Measurements from ENCODE around the gene MT1G.
"Not testable (repeated sequence)": the region's sequence is repeated elsewhere in the genome, so short reads cannot be mapped to it uniquely, and the experiment has no call there.

The MT1G gene

GRCh38 chr16:56679078-56679730, 11.3 kb upstream of the MT1G start:
- no peak for TF ChIP-seq POLR2AphosphoS5 (IDR thresholded peaks at IDR 0.05; ENCODE audit: low read depth, low read length)
- no peak for TF ChIP-seq SPI1 (IDR thresholded peaks at IDR 0.05; ENCODE audit: low read depth, low read length)
- no peak for TF ChIP-seq PAX5 (IDR thresholded peaks at IDR 0.05; ENCODE audit: insufficient read depth, low read length, severe bottlenecking)
- TF ChIP-seq TAF1 (IDR thresholded peaks at IDR 0.05; ENCODE audit: low read depth, low read length), result no peak
- no peak for TF ChIP-seq POLR2A (IDR thresholded peaks at IDR 0.05; ENCODE audit: low read depth, low read length)
- TF ChIP-seq POU2F2 (IDR thresholded peaks at IDR 0.05; ENCODE audit: low read depth, low read length), result no peak
- FAIRE-seq, result no peak

DNA sequence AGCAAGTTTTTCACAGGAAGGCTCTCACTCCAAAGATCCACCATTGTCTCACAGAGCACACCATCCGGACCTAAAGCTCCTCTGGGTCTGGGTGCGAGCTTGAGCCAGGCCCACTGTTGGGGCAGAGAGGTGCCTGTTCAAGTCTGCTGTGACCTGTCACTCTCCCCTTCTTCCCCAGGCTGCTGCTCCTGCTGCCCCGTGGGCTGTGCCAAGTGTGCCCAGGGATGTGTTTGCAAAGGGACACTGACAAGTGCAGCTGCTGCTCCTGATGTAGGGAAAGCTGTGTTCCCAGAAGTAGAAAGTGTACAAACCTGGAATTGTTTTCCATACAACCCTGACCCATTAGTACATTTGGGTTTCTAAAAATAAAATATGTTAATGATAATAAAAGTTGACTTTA, 9.6 kb upstream of the MT1G start:
- TF ChIP-seq SPI1 (IDR thresholded peaks at IDR 0.05; ENCODE audit: low read depth, low read length) (no peak), TAF1 (IDR thresholded peaks at IDR 0.05; ENCODE audit: low read depth, low read length) (no peak), POLR2A (IDR thresholded peaks at IDR 0.05; ENCODE audit: low read depth, low read length) (no peak), POU2F2 (IDR thresholded peaks at IDR 0.05; ENCODE audit: low read depth, low read length) (no peak), PAX5 (IDR thresholded peaks at IDR 0.05; ENCODE audit: insufficient read depth, low read length, severe bottlenecking) (no peak), POLR2AphosphoS5 (IDR thresholded peaks at IDR 0.05; ENCODE audit: low read depth, low read length) (no peak)
- no peak for FAIRE-seq
- no peak for DNase-seq (ENCODE audit: insufficient read length, low spot score)

More at GRCh38 chr16:56679078-56679730, 11.3 kb upstream of the MT1G start:
- DNase-seq (ENCODE audit: insufficient read length, low spot score), result no peak

GRCh38 chr16:56675685-56676210, 7.9 kb upstream of the MT1G start:
- DNase-seq (ENCODE audit: insufficient read length, low spot score) (no peak), FAIRE-seq (no peak)
- TF ChIP-seq SPI1 (IDR thresholded peaks at IDR 0.05; ENCODE audit: low read depth, low read length) (no peak), TAF1 (IDR thresholded peaks at IDR 0.05; ENCODE audit: low read depth, low read length) (no peak), POLR2A (IDR thresholded peaks at IDR 0.05; ENCODE audit: low read depth, low read length) (no peak), POU2F2 (IDR thresholded peaks at IDR 0.05; ENCODE audit: low read depth, low read length) (no peak), PAX5 (IDR thresholded peaks at IDR 0.05; ENCODE audit: insufficient read depth, low read length, severe bottlenecking) (no peak), POLR2AphosphoS5 (IDR thresholded peaks at IDR 0.05; ENCODE audit: low read depth, low read length) (no peak)

GRCh38 chr16:56674570-56674969, 6.7 kb upstream of the MT1G start:
- DNase-seq (ENCODE audit: insufficient read length, low spot score); FAIRE-seq: not testable (repeated sequence)

GRCh38 chr16:56673921-56674320, 6.1 kb upstream of the MT1G start:
- no peak for DNase-seq (ENCODE audit: insufficient read length, low spot score)
- no peak for FAIRE-seq
- TF ChIP-seq POU2F2 (IDR thresholded peaks at IDR 0.05; ENCODE audit: low read depth, low read length), result no peak
- no peak for TF ChIP-seq TAF1 (IDR thresholded peaks at IDR 0.05; ENCODE audit: low read depth, low read length)
- no peak for TF ChIP-seq POLR2AphosphoS5 (IDR thresholded peaks at IDR 0.05; ENCODE audit: low read depth, low read length)
- TF ChIP-seq PAX5 (IDR thresholded peaks at IDR 0.05; ENCODE audit: insufficient read depth, low read length, severe bottlenecking), result no peak

DNA sequence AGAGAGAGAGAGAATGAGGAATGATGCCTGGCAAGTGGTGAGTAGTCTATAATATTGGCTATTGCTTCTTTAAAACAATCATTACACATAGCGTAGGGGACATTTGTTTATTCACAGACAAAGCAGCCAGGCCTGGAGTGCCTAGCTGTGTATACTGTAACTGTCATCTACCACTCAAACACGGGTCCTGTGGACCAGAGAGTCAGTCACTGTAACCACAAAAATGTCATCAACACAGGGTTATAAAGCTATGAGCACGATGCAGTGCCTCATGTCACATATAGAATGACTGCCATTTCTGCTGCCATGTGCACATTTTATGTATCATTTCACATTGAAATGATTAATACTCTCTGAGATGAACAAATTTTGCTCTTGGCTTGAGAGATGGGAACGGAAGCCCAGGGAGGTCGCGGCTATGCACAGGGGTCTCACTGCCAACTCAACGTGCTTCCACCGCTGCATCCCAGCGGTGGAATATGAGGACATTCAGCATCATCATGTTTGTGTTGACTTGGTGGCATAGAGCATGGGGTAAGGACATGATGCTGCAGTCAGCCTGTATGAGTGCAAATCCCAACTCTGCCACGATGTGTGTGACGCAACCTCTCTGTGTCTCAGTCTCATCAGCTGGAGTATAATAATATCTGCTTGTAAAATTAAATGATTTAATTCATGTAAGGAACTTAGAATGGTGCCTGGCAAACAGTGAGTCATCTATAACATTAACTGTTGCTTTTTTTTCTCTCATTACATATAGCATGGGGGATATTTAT, 5.1 kb upstream of the MT1G start:
- no peak for FAIRE-seq
- DNase-seq (ENCODE audit: insufficient read length, low spot score), result no peak
- TF ChIP-seq POU2F2 (IDR thresholded peaks at IDR 0.05; ENCODE audit: low read depth, low read length), result no peak
- no peak for TF ChIP-seq POLR2A (IDR thresholded peaks at IDR 0.05; ENCODE audit: low read depth, low read length)
- no peak for TF ChIP-seq POLR2AphosphoS5 (IDR thresholded peaks at IDR 0.05; ENCODE audit: low read depth, low read length)
- TF ChIP-seq PAX5 (IDR thresholded peaks at IDR 0.05; ENCODE audit: insufficient read depth, low read length, severe bottlenecking), result no peak
- no peak for TF ChIP-seq SPI1 (IDR thresholded peaks at IDR 0.05; ENCODE audit: low read depth, low read length)
- TF ChIP-seq TAF1 (IDR thresholded peaks at IDR 0.05; ENCODE audit: low read depth, low read length), result no peak

DNA sequence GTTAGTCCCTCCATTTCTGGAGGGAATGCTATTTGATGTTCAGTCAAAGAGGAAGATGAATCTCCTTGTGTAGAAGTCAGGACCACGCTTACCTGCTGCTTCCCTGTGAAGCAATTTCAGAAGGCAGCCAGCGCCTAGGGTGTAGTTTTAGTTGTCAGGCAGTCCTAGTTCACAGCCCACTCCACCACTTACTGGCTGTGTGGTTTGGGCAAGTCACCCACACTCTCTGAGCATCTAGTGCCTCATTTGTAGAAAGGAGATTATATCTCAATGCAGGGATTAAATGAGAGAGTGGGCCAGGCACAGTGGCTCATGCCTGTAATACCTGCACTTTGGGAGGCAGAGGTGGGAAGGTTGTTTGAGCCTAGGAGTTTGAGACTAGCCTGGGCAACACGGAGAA, 4.3 kb upstream of the MT1G start:
- not testable (repeated sequence) for FAIRE-seq; DNase-seq (ENCODE audit: insufficient read length, low spot score)

DNA sequence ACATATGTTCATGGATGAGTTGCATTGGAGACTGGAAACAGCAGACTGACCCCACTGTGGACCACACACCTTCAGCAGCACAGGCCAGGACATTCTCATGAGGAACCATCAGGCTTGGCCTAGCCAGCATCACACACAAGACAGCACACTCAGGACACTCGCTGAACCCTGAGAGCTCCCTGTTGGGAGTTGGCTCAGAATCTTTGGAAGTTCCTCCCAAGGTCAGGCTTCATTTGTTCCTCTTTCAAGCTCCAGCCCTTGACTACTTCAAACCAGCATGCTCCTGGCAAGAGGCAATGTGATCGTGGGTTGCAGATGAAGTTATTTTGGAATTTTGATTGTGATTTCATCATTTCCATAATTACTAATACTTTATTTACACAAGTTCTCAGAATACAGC, 3.8 kb upstream of the MT1G start:
- FAIRE-seq; DNase-seq (ENCODE audit: insufficient read length, low spot score): not testable (repeated sequence)

GRCh38 chr16:56670620-56670934, 2.7 kb upstream of the MT1G start:
- DNase-seq (ENCODE audit: insufficient read length, low spot score) (no peak), FAIRE-seq (no peak)
- no peak for TF ChIP-seq POLR2A (IDR thresholded peaks at IDR 0.05; ENCODE audit: low read depth, low read length)
- TF ChIP-seq PAX5 (IDR thresholded peaks at IDR 0.05; ENCODE audit: insufficient read depth, low read length, severe bottlenecking), result no peak
- no peak for TF ChIP-seq TAF1 (IDR thresholded peaks at IDR 0.05; ENCODE audit: low read depth, low read length)
- no peak for TF ChIP-seq POU2F2 (IDR thresholded peaks at IDR 0.05; ENCODE audit: low read depth, low read length)
- TF ChIP-seq POLR2AphosphoS5 (IDR thresholded peaks at IDR 0.05; ENCODE audit: low read depth, low read length), result no peak
- TF ChIP-seq SPI1 (IDR thresholded peaks at IDR 0.05; ENCODE audit: low read depth, low read length), result no peak

DNA sequence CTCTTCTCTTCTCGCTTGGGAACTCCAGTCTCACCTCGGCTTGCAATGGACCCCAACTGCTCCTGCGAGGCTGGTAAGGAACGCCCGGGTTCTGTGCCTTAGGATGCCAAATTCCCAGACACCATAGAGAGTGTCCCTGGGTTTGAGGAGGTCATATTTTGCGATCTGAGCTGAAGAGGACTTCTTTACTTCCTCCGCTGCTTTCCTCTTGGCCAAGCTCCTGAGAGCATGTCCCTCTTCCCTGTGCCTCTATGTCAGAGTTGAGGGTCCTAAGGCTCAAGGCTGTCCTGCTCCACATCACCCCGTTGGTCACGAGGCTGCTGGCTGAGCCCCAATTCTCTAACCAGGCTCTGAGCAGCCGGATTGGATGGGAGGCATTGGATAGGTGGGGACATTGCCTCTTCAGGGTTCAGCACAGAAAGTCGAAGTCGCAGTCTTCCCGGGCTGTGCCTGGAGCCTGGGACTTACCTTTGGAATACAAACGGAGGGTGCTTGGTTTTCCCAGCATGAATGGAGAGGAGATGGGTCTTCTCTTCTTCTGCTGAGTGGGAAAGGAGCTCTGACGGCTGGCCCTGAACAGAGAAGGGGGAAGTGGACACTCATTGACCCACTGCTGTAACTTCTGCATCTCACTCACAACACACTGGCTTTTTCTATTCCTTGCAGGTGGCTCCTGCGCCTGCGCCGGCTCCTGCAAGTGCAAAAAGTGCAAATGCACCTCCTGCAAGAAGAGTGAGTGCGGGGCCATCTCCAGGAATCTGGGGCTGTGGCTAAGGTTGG, 2.2 kb upstream of the MT1G start:
- FAIRE-seq (no peak), DNase-seq (ENCODE audit: insufficient read length, low spot score) (no peak)
- no peak for TF ChIP-seq TAF1 (IDR thresholded peaks at IDR 0.05; ENCODE audit: low read depth, low read length)
- no peak for TF ChIP-seq POU2F2 (IDR thresholded peaks at IDR 0.05; ENCODE audit: low read depth, low read length)
- TF ChIP-seq POLR2A (IDR thresholded peaks at IDR 0.05; ENCODE audit: low read depth, low read length), result no peak
- no peak for TF ChIP-seq PAX5 (IDR thresholded peaks at IDR 0.05; ENCODE audit: insufficient read depth, low read length, severe bottlenecking)
- TF ChIP-seq SPI1 (IDR thresholded peaks at IDR 0.05; ENCODE audit: low read depth, low read length), result no peak
- TF ChIP-seq POLR2AphosphoS5 (IDR thresholded peaks at IDR 0.05; ENCODE audit: low read depth, low read length), result no peak
